Tibial nerve (tissue), 3 donors: ENCODE data around the gene NFKBIB.

Experiments used
- CTCF ChIP-seq, 5 experiments: fragments of 200-600 bp in 3 of 5; fragments of 450-650 bp in 2 of 5; sonication (generic) in 3 of 5; IDR thresholded peaks; one replicate each; pipeline ENCODE4 v1.5.1; 2016 to 2019; ENCODE audit warnings: antibody characterized with exemption in 5 of 5, mild to moderate bottlenecking in 3 of 5, moderate library complexity in 2 of 5
- POLR2A ChIP-seq, 2 donors: fragments of 450-650 bp; IDR thresholded peaks; one replicate each; pipeline ENCODE4 v1.6.1; 2017; ENCODE audit warnings: antibody characterized with exemption in 2 of 2, mild to moderate bottlenecking in 2 of 2, moderate library complexity in 2 of 2

- no peak for TF ChIP-seq CTCF (IDR thresholded peaks at IDR 0.05)
- TF ChIP-seq POLR2A (IDR thresholded peaks at IDR 0.05): no peak
Measured at GRCh38 chr19:38901683-38902082, 1.9 kb downstream of the NFKBIB start.
